ENCODE data around the gene NUDT16L1.

NUDT16L1 gene

DNA sequence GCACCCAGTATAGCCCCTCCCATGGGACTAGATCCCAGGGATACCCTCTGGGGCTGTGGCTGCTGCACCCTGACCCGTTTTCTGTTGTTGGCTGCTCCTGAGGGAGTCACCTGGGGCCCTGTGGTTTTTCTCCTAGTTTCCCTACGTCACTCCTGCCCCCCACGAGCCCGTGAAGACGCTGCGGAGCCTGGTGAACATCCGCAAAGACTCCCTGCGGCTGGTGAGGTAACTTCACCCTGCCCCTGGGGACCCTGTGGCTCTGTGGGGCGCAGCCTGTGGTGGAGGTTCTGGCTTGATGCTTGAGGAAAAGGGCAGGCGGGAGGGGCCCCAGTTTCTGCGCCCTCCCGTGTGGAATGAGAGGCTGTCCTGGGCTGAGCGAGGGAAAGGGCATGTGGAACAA is 41.5 kb upstream of the NUDT16L1 start:
- no peaks in the 10 kb centered on the region; the same call in 1 of the 2 replicates for H3K79me2 ChIP-seq (ENCODE audit: insufficient read depth, low read length)

DNA sequence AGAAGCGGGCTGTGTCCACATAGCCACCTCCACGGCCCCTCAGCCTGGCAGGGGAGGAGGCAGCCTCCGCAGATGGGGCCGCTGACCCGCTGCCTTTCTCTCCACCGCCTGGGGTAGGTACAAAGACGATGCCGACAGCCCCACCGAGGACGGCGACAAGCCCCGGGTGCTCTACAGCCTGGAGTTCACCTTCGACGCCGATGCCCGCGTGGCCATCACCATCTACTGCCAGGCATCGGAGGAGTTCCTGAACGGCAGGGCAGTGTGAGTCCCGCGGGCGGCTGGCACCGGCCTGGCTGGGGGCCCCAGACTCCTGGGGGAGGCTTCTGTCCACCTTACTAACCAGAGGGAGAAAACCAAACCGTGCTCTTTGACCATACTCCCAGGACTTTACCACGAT is 40.8 kb upstream of the NUDT16L1 start:
- Histone ChIP-seq H3K79me2 (ENCODE audit: insufficient read depth, low read length) (no peaks in the 10 kb centered on the region), H4K20me1 (ENCODE audit: insufficient read depth, low read length, poor library complexity, severe bottlenecking) (peaks cover 3% of the 10 kb centered on the region), H3K9me2 (replicated peaks; ENCODE audit: low read depth, low read length) (no peaks in the 10 kb centered on the region), H3K27me3 (ENCODE audit: insufficient read depth, low read length, poor library complexity, severe bottlenecking) (no peaks in the 10 kb centered on the region), H3K9ac (ENCODE audit: low read depth, low read length, poor library complexity, severe bottlenecking) (no peak overlapping the region), H3F3A (ENCODE audit: low read depth) (no peaks in the 10 kb centered on the region), H3K4me2 (ENCODE audit: low read depth, low read length, poor library complexity, severe bottlenecking) (no peak overlapping the region), H3K4me3 (ENCODE audit: low read length, poor library complexity, severe bottlenecking) (no peak overlapping the region), H3K9me3 (ENCODE audit: insufficient read depth, low read depth, low read length) (no peaks in the 10 kb centered on the region), H3K4me1 (ENCODE audit: insufficient read depth, low read length, poor library complexity, severe bottlenecking) (no peaks in the 10 kb centered on the region), H2AFZ (ENCODE audit: low read length) (no peak overlapping the region), H3K36me3 (ENCODE audit: insufficient read depth, low read length) (peaks cover 30% of the 10 kb centered on the region; the same call in 1 of the 2 replicates)
- TF ChIP-seq, protein P1, sequence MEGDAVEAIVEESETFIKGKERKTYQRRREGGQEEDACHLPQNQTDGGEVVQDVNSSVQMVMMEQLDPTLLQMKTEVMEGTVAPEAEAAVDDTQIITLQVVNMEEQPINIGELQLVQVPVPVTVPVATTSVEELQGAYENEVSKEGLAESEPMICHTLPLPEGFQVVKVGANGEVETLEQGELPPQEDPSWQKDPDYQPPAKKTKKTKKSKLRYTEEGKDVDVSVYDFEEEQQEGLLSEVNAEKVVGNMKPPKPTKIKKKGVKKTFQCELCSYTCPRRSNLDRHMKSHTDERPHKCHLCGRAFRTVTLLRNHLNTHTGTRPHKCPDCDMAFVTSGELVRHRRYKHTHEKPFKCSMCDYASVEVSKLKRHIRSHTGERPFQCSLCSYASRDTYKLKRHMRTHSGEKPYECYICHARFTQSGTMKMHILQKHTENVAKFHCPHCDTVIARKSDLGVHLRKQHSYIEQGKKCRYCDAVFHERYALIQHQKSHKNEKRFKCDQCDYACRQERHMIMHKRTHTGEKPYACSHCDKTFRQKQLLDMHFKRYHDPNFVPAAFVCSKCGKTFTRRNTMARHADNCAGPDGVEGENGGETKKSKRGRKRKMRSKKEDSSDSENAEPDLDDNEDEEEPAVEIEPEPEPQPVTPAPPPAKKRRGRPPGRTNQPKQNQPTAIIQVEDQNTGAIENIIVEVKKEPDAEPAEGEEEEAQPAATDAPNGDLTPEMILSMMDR (conservative IDR thresholded peaks at IDR 0.05; ENCODE audit: low read length) = no peak
- TF ChIP-seq EZH2phosphoT487 (IDR thresholded peaks at IDR 0.05; ENCODE audit: borderline replicate concordance) = no peak

More for the DNA sequence above, 41.5 kb upstream of the NUDT16L1 start:
- H3K4me1 ChIP-seq (ENCODE audit: insufficient read depth, low read length, poor library complexity, severe bottlenecking) = no peaks in the 10 kb centered on the region
- H2AFZ ChIP-seq (ENCODE audit: low read length) = no peak overlapping the region
- peaks cover 3% of the 10 kb centered on the region for H4K20me1 ChIP-seq (ENCODE audit: insufficient read depth, low read length, poor library complexity, severe bottlenecking)
- no peaks in the 10 kb centered on the region for H3K9me2 ChIP-seq (replicated peaks; ENCODE audit: low read depth, low read length)
- TF ChIP-seq EZH2phosphoT487 (IDR thresholded peaks at IDR 0.05; ENCODE audit: borderline replicate concordance) = no peak
- TF ChIP-seq, protein P1 (conservative IDR thresholded peaks at IDR 0.05; ENCODE audit: low read length) = no peak
- H3K9me3 ChIP-seq (ENCODE audit: insufficient read depth, low read depth, low read length) = no peaks in the 10 kb centered on the region
- H3K4me2 ChIP-seq (ENCODE audit: low read depth, low read length, poor library complexity, severe bottlenecking) = no peak overlapping the region
- no peak overlapping the region for H3K9ac ChIP-seq (ENCODE audit: low read depth, low read length, poor library complexity, severe bottlenecking)
- H3K4me3 ChIP-seq (ENCODE audit: low read length, poor library complexity, severe bottlenecking) = no peak overlapping the region
- H3F3A ChIP-seq (ENCODE audit: low read depth) = no peaks in the 10 kb centered on the region
- no peaks in the 10 kb centered on the region for H3K27me3 ChIP-seq (ENCODE audit: insufficient read depth, low read length, poor library complexity, severe bottlenecking)
- peaks cover 24% of the 10 kb centered on the region; the same call in 1 of the 2 replicates for H3K36me3 ChIP-seq (ENCODE audit: insufficient read depth, low read length)

DNA sequence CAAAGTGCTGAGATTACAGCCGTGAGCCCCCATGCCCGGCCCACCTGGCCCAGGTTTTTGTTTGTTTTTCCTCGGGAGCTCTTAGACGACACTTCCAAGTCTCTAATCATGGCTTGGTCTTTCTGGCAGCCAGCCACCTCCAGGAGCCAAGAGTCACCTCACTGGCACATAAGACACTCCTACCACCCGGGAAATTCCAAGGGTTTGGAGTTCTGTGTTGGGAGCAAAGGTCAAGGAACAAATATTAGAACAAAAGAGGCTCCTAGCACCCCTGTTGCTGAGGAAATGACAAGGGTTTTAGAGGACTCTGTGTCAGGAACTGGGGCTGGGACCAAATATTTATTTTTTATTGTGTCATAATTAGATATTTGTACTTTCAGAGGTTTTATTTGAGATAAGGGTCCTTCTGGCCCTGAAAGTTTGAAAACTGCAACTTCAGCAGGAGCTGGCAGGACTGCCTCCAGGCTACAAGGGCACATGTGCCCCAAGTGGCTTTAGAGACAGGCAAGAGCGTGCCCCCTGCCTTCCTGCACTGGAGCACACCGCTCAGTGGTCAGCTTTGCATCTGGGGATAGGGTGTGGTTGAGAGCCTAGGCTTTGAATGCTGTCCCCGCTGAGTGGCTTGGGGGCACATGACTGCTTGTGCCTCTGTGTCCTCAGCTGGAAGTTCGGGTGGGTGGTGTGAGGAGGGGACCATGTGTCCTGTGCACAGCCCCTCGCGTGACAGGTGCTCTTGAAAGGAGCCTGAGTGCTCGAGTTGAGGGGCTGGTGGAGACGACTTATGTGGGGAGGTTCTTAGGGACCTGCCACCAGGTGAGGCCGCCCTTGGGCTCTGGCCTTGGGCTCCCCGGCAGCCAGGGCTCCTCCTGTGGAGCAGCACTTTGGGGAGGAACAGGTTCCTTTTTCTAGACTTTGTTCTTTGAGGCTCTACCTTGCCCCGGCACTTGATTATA is 39.1 kb upstream of the NUDT16L1 start:
- Histone ChIP-seq H3K27me3 (ENCODE audit: insufficient read depth, low read length, poor library complexity, severe bottlenecking) (no peaks in the 10 kb centered on the region), H3K9me3 (ENCODE audit: insufficient read depth, low read depth, low read length) (no peaks in the 10 kb centered on the region), H3K4me3 (ENCODE audit: low read length, poor library complexity, severe bottlenecking) (no peak overlapping the region), H3K9ac (ENCODE audit: low read depth, low read length, poor library complexity, severe bottlenecking) (no peak overlapping the region), H3K4me2 (ENCODE audit: low read depth, low read length, poor library complexity, severe bottlenecking) (no peak overlapping the region), H3K9me2 (replicated peaks; ENCODE audit: low read depth, low read length) (no peaks in the 10 kb centered on the region), H3K79me2 (ENCODE audit: insufficient read depth, low read length) (no peaks in the 10 kb centered on the region), H3F3A (ENCODE audit: low read depth) (no peaks in the 10 kb centered on the region), H4K20me1 (ENCODE audit: insufficient read depth, low read length, poor library complexity, severe bottlenecking) (peaks cover 3% of the 10 kb centered on the region), H3K4me1 (ENCODE audit: insufficient read depth, low read length, poor library complexity, severe bottlenecking) (no peaks in the 10 kb centered on the region), H3K36me3 (ENCODE audit: insufficient read depth, low read length) (peaks cover 30% of the 10 kb centered on the region; the same call in 1 of the 2 replicates), H2AFZ (ENCODE audit: low read length) (no peak overlapping the region)
- TF ChIP-seq, protein P1 (conservative IDR thresholded peaks at IDR 0.05; ENCODE audit: low read length) = no peak
- no peak for TF ChIP-seq EZH2phosphoT487 (IDR thresholded peaks at IDR 0.05; ENCODE audit: borderline replicate concordance)
